H1 (cell line): ENCODE data around the gene TRABD2B. TPM values are rescaled to one million over a fixed set of nuclear protein-coding genes. Genes with fewer than 3 reads are reported as not detected.

Experiments used
- CTCF ChIA-PET: fragments of 300-600 bp; sonication (Branson Sonifier 250); formaldehyde crosslinking; loops from one replicate; lab custom pipeline; 2021; ENCODE audit not compliant: partially characterized antibody; lab: Charles Lee
- POLR2A ChIA-PET: fragments of 300-600 bp; sonication (Branson Sonifier 250); formaldehyde crosslinking; loops from one replicate; lab custom pipeline; 2021; ENCODE audit warnings: inconsistent platforms; ENCODE audit not compliant: partially characterized antibody; lab: Charles Lee
- DNase-seq, 2 experiments: peaks; one replicate each; pipeline versions ENCODE4 v3.0.0 to v3.0.0-alpha.2; 2010 to 2022; ENCODE audit warnings: low spot score in 2 of 2, low read depth in 1 of 2, mixed read lengths in 1 of 2
- FAIRE-seq: peaks from 2 replicates; lab custom pipeline; 2011; peaks lifted over from hg19 to GRCh38; lab: Jason Lieb, UNC
- H2AFZ ChIP-seq: 2 replicates; pipeline ENCODE4 v1.8.1; 2012; ENCODE audit warnings: low read length, inconsistent platforms
- H2AK5ac ChIP-seq: 2 replicates; pipeline ENCODE4 v1.6.1; 2013; ENCODE audit warnings: low read depth, low read length
- H2BK120ac ChIP-seq: replicated peaks from 2 replicates; pipeline ENCODE3; 2013; ENCODE audit warnings: low read depth, low read length, inconsistent platforms
- H2BK12ac ChIP-seq: 2 replicates; pipeline ENCODE4 v1.6.1; 2013; ENCODE audit warnings: low read depth, low read length
- H2BK15ac ChIP-seq: 2 replicates; pipeline ENCODE4 v1.6.1; 2013; ENCODE audit warnings: low read length
- H2BK20ac ChIP-seq: 2 replicates; pipeline ENCODE4 v1.6.1; 2013; ENCODE audit warnings: low read length
- H2BK5ac ChIP-seq: 2 replicates; pipeline ENCODE4 v1.6.1; 2013; ENCODE audit warnings: low read depth, low read length
- H3K14ac ChIP-seq: 2 replicates; pipeline ENCODE4 v1.6.1; 2013; ENCODE audit warnings: inconsistent platforms; ENCODE audit not compliant: insufficient read length
- H3K18ac ChIP-seq: 2 replicates; pipeline ENCODE4 v1.6.1; 2013; ENCODE audit warnings: low read length; ENCODE audit errors: extremely low read depth
- H3K23ac ChIP-seq: 2 replicates; pipeline ENCODE4 v1.6.1; 2013; ENCODE audit warnings: inconsistent platforms; ENCODE audit not compliant: insufficient read length
- H3K23me2 ChIP-seq: 2 replicates; pipeline ENCODE4 v1.6.1; 2013; ENCODE audit warnings: low read depth, low read length
- H3K27ac ChIP-seq: 2 replicates; pipeline ENCODE4 v1.6.1; 2011; ENCODE audit warnings: low read depth, low read length, inconsistent platforms
- H3K27me3 ChIP-seq, 4 experiments: replicated peaks in 1 of 4; 1 replicate in 1 of 4; 2 replicates in 3 of 4; pipeline versions ENCODE4 v1.6.1 to v1.8.1; 2011 to 2013; ENCODE audit warnings: low read length in 3 of 4, mild to moderate bottlenecking in 3 of 4, inconsistent platforms in 2 of 4, mixed read lengths in 2 of 4, moderate library complexity in 1 of 4; ENCODE audit not compliant: control insufficient read depth in 3 of 4, insufficient read depth in 3 of 4; ENCODE audit errors: extremely low read depth in 1 of 4
- H3K36me3 ChIP-seq, 4 experiments: 2 replicates each; pipeline versions ENCODE4 v1.6.1 to v1.8.1; 2011 to 2013; ENCODE audit warnings: mild to moderate bottlenecking in 4 of 4, low read length in 3 of 4, moderate library complexity in 2 of 4, control low read depth in 1 of 4, inconsistent platforms in 1 of 4; ENCODE audit not compliant: insufficient read depth in 4 of 4, control insufficient read depth in 2 of 4
- H3K4ac ChIP-seq: replicated peaks from 2 replicates; pipeline ENCODE3; 2013; ENCODE audit warnings: low read length, low read depth, mixed read lengths, inconsistent platforms; ENCODE audit not compliant: insufficient read length
- H3K4me1 ChIP-seq, 4 experiments: replicated peaks in 1 of 4; 1 replicate in 1 of 4; 2 replicates in 3 of 4; pipeline versions ENCODE4 v1.6.1 to v1.8.1; 2011 to 2013; ENCODE audit warnings: low read length in 3 of 4, inconsistent platforms in 2 of 4, mixed read lengths in 1 of 4; ENCODE audit not compliant: insufficient read depth in 4 of 4, control insufficient read depth in 3 of 4
- H3K4me2 ChIP-seq, 2 experiments: 2 replicates each; pipeline versions ENCODE4 v1.6.1 to v1.8.1; 2011 to 2013; ENCODE audit warnings: low read depth in 2 of 2, low read length in 2 of 2, control low read depth in 1 of 2, inconsistent platforms in 1 of 2, mild to moderate bottlenecking in 1 of 2; ENCODE audit not compliant: insufficient read depth in 1 of 2
- H3K4me3 ChIP-seq, 4 experiments: fragments of 200-600, 300-600 bp in 1 of 4; sonication (generic), shearing (Covaris generic), sonication (Bioruptor Twin) in 1 of 4; 2 replicates each; pipeline versions ENCODE4 v1.5.1 to v1.8.1; 2011 to 2016; ENCODE audit warnings: low read length in 4 of 4, low read depth in 3 of 4, control low read depth in 2 of 4, inconsistent platforms in 2 of 4, mild to moderate bottlenecking in 2 of 4, mixed read lengths in 1 of 4, moderate library complexity in 1 of 4; ENCODE audit not compliant: insufficient read depth in 2 of 4; ENCODE audit errors: extremely low read depth in 1 of 4
- H3K56ac ChIP-seq: replicated peaks from 2 replicates; pipeline ENCODE3; 2013; ENCODE audit warnings: low read depth, mild to moderate bottlenecking, mixed read lengths, low read length, inconsistent platforms; ENCODE audit not compliant: insufficient read length
- H3K79me1 ChIP-seq: 2 replicates; pipeline ENCODE4 v1.6.1; 2013; ENCODE audit warnings: low read depth, low read length, control low read depth
- H3K79me2 ChIP-seq, 2 experiments: 2 replicates each; pipeline versions ENCODE4 v1.6.1 to v1.8.1; 2012 to 2013; ENCODE audit warnings: low read length in 2 of 2, mild to moderate bottlenecking in 2 of 2, inconsistent platforms in 1 of 2; ENCODE audit not compliant: insufficient read depth in 2 of 2, control insufficient read depth in 1 of 2
- H3K9ac ChIP-seq, 4 experiments: replicated peaks in 1 of 4; 1 replicate in 1 of 4; 2 replicates in 3 of 4; pipeline versions ENCODE4 v1.6.1 to v1.8.1; 2011 to 2013; ENCODE audit warnings: low read depth in 3 of 4, low read length in 3 of 4, control low read depth in 2 of 4, mild to moderate bottlenecking in 2 of 4, moderate library complexity in 2 of 4, inconsistent platforms in 1 of 4; ENCODE audit errors: extremely low read depth in 1 of 4
- H3K9me3 ChIP-seq, 2 experiments: 2 replicates each; pipeline versions ENCODE4 v1.6.1 to v1.8.1; 2012 to 2013; ENCODE audit warnings: mild to moderate bottlenecking in 2 of 2, moderate library complexity in 2 of 2, control low read depth in 1 of 2, inconsistent platforms in 1 of 2, low read depth in 1 of 2, low read length in 1 of 2, mixed read lengths in 1 of 2; ENCODE audit not compliant: insufficient read depth in 2 of 2
- H4K20me1 ChIP-seq, 2 experiments: replicated peaks in 1 of 2; 2 replicates each; pipeline versions ENCODE3 to v1.8.1; 2011 to 2013; ENCODE audit warnings: inconsistent platforms in 2 of 2, low read length in 2 of 2, mild to moderate bottlenecking in 1 of 2; ENCODE audit not compliant: insufficient read depth in 2 of 2, control insufficient read depth in 1 of 2
- H4K5ac ChIP-seq: 2 replicates; pipeline ENCODE4 v1.6.1; 2013; ENCODE audit warnings: low read length, low read depth, mixed read lengths, inconsistent platforms; ENCODE audit not compliant: insufficient read length
- H4K8ac ChIP-seq: 2 replicates; pipeline ENCODE4 v1.8.0; 2013; ENCODE audit warnings: mild to moderate bottlenecking, moderate library complexity, low read length, inconsistent platforms; ENCODE audit not compliant: insufficient read depth; ENCODE audit errors: extremely low read depth
- H4K91ac ChIP-seq: replicated peaks from 2 replicates; pipeline ENCODE3; 2013; ENCODE audit warnings: low read length, mixed read lengths, inconsistent platforms; ENCODE audit not compliant: insufficient read length
- BRCA1 ChIP-seq: IDR thresholded peaks from 2 replicates; pipeline ENCODE4 v1.6.1; 2012; ENCODE audit warnings: low read depth, low read length, improper control_type of control experiment
- CEBPB ChIP-seq: IDR thresholded peaks from 2 replicates; pipeline ENCODE4 v1.6.1; 2012; ENCODE audit warnings: low read depth, low read length
- CHD1 ChIP-seq: IDR thresholded peaks from 2 replicates; pipeline ENCODE4 v1.6.1; 2012; ENCODE audit warnings: low read depth, low read length, improper control_type of control experiment
- EP300 ChIP-seq, 2 experiments: IDR thresholded peaks; 1 replicate in 1 of 2; 2 replicates in 1 of 2; pipeline ENCODE4 v1.6.1; 2011 to 2012; ENCODE audit warnings: low read depth in 2 of 2, low read length in 2 of 2, mild to moderate bottlenecking in 2 of 2, borderline replicate concordance in 1 of 2, inconsistent platforms in 1 of 2, moderate library complexity in 1 of 2
- EZH2 ChIP-seq: fragments of 200-600 bp; sonication (generic); IDR thresholded peaks from 2 replicates; pipeline ENCODE4 v1.7.1; 2012; ENCODE audit warnings: low read depth, mild to moderate bottlenecking, moderate library complexity, low read length, inconsistent platforms; ENCODE audit not compliant: severe bottlenecking
- FOSL1 ChIP-seq: IDR thresholded peaks from 2 replicates; pipeline ENCODE4 v1.6.1; 2011; ENCODE audit warnings: mild to moderate bottlenecking, low read depth, low read length, moderate library complexity; ENCODE audit not compliant: insufficient read depth
- JUN ChIP-seq: IDR thresholded peaks from 2 replicates; pipeline ENCODE4 v1.6.1; 2011; ENCODE audit warnings: low read depth, mild to moderate bottlenecking, improper control_type of control experiment, low read length
- PHF8 ChIP-seq: fragments of 200-600 bp; sonication (generic); conservative IDR thresholded peaks from 2 replicates; pipeline ENCODE4 v1.7.1; 2012; ENCODE audit warnings: low read depth, mild to moderate bottlenecking, inconsistent platforms, low read length, moderate library complexity
- RBBP5 ChIP-seq: IDR thresholded peaks from 2 replicates; pipeline ENCODE4 v1.7.1; 2012; ENCODE audit warnings: low read depth, mild to moderate bottlenecking, inconsistent platforms, low read length, moderate library complexity, borderline replicate concordance
- RNF2 ChIP-seq: fragments of 200-900, 300-1000 bp; sonication (generic); IDR thresholded peaks from 2 replicates; pipeline ENCODE4 v1.7.1; 2016; ENCODE audit warnings: borderline replicate concordance, low read depth, mild to moderate bottlenecking, antibody characterized with exemption, low read length; ENCODE audit not compliant: poor library complexity, severe bottlenecking; ENCODE audit errors: missing control alignments
- SIN3A ChIP-seq, 2 experiments: IDR thresholded peaks in 1 of 2; conservative IDR thresholded peaks in 1 of 2; 2 replicates each; pipeline ENCODE4 v1.6.1; 2011 to 2012; ENCODE audit warnings: low read length in 2 of 2, improper control_type of control experiment in 1 of 2, low read depth in 1 of 2, mild to moderate bottlenecking in 1 of 2
- SRF ChIP-seq: IDR thresholded peaks from 2 replicates; pipeline ENCODE4 v1.6.1; 2011; ENCODE audit warnings: mild to moderate bottlenecking, low read depth, low read length, moderate library complexity
- SUZ12 ChIP-seq: fragments of 200-600 bp; sonication (generic); IDR thresholded peaks from 2 replicates; pipeline ENCODE4 v1.6.1; 2012; ENCODE audit warnings: mild to moderate bottlenecking, inconsistent platforms, low read length, moderate library complexity, mixed read lengths
- WGBS, 2 experiments: shearing (Covaris generic) in 1 of 2; methylation state at CpG; one replicate each; pipeline versions ENCODE4 v1.1.6 to v1.1.7; 2013 to 2015; ENCODE audit warnings: low lambda C conversion rate in 2 of 2, mixed read lengths in 2 of 2, inconsistent platforms in 1 of 2, low coverage in 1 of 2, missing lambda C conversion rate in 1 of 2; ENCODE audit not compliant: insufficient replicate concordance in 2 of 2, insufficient coverage in 1 of 2, insufficient read length in 1 of 2; ENCODE audit errors: extremely low coverage in 1 of 2, missing lambda C conversion rate in 1 of 2; 5-methylcytosine and 5-hydroxymethylcytosine counted together
- polyA plus RNA-seq, 7 experiments: library from polyadenylated mRNA; depleted of rRNA in 3 of 7; stranded (reverse) in 5 of 7; unstranded in 2 of 7; fragments of >200 nt in 5 of 7; fragments of 200-250 nt in 2 of 7; gene quantifications; 1 replicate in 5 of 7; 2 replicates in 1 of 7; 4 replicates in 1 of 7; pipeline versions ENCODE4 v1.2.1 to v1.2.3, GENCODE V29; 2011 to 2013; ENCODE audit warnings: missing spikeins in 2 of 7, mixed read lengths in 2 of 7
- total RNA-seq: library from RNA; stranded (reverse); fragmentation: NEBNext Ultra II Directional; extraction: Animal tissue kit (Norgen Biotek cat#: 25700); gene quantifications from 2 replicates; pipeline ENCODE4 v1.2.1, GENCODE V29; 2021

The TRABD2B gene
- total and polyA plus RNA-seq, 2 of the 8 experiments (the other 6 are each of a cell fraction or from before 2014, with no cell fraction given) = 0.95 to 3.4 TPM

DNA sequence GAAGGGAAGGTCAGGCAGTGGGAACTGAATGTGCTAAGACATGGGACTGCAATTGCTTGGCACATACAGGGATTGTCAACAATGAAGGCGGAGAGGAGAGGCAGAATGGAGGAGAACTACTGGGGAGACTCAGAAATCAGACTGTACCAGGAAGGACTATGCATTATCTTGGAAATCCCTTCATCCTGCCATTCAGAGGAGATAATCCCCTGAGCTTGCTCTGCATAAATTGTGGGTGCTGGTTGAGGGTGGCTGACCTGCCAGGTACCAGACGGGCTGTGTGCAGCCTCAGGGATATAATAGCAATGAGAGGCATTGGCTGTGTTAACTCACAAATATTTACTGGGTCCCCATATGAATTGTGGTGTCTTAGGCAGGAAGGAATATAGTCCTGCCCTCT lies 5.0 kb upstream of the TRABD2B start:
- Histone ChIP-seq H3K23me2 (peaks cover 2% of the 10 kb centered on the region; the same call in 1 of the 2 replicates), H3K36me3 (no peaks in the 10 kb centered on the region), H3K9me3 (no peaks in the 10 kb centered on the region), H2BK12ac (no peak overlapping the region), H2AFZ (no peak overlapping the region), H4K5ac (no peak overlapping the region), H3K79me2 (no peaks in the 10 kb centered on the region), H2BK20ac (no peak overlapping the region), H2AK5ac (no peak overlapping the region), H2BK120ac (no peak overlapping the region), H4K20me1 (no peaks in the 10 kb centered on the region), H2BK15ac (peak overlapping the region; percentile 40; the same call in 1 of the 2 replicates), H3K4me1 (peaks cover 5 to 24% (median 17%) of the 10 kb centered on the region in 4 experiments; a peak in 6 of 7 replicates), H3K23ac (no peak overlapping the region), H3K79me1 (no peaks in the 10 kb centered on the region), H4K91ac (no peak overlapping the region), H3K4me3 (no peak overlapping the region), H3K9ac (no peak overlapping the region), H3K4ac (no peak overlapping the region), H2BK5ac (no peak overlapping the region), H3K18ac (no peak overlapping the region), H3K14ac (no peak overlapping the region), H3K4me2 (no peak overlapping the region; a peak in 1 of 4 replicates), H3K27ac (no peak overlapping the region), H4K8ac (no peak overlapping the region), H3K27me3 (peaks cover 0 to 16% (median 15%) of the 10 kb centered on the region in 4 experiments; a peak in 6 of 7 replicates), H3K56ac (no peak overlapping the region)
- POLR2A ChIA-PET = no interaction called here
- CTCF ChIA-PET = interaction anchor here (0.7 to 8.2 kb wide), 4 partner anchors 22 to 57 kb away, joined by 4 to 158 read pairs (median 6); no protein-coding TSS in a partner anchor
- 82% methylated on average over 2 of the region's 2 CpGs; no CpG with 5 or more reads in 1 of the 2 experiments for WGBS, 2 experiments
- no peak for DNase-seq
- no peak for FAIRE-seq
- TF ChIP-seq CEBPB (no peak), FOSL1 (no peak), SIN3A (conservative IDR thresholded peaks at IDR 0.05 in 1 of 2, IDR thresholded peaks at IDR 0.05 in 1 of 2; ENCODE audit: low read depth in 1 of 2, low read length in 2 of 2) (no peak), JUN (no peak), EP300 (IDR thresholded peaks at IDR 0.05; ENCODE audit: borderline replicate concordance in 1 of 2, low read depth in 2 of 2, low read length in 2 of 2) (no peak), RBBP5 (no peak), EZH2 (no peak), SUZ12 (no peak), BRCA1 (no peak), RNF2 (no peak), SRF (no peak), PHF8 (no peak), CHD1 (no peak)
